Central memory CD8-positive, alpha-beta T cell (primary cell): ENCODE data around the gene GBGT1.

Source experiments
- ATAC-seq: fragments of 150-1000 bp; cut with Tn5 transposase; replicated peaks from 2 replicates; pipeline ENCODE4 v1.10.0; 2022; ENCODE audit warnings: mild to moderate bottlenecking, moderate FRiP score, moderate number of reproducible peaks; ENCODE audit not compliant: poor library complexity, severe bottlenecking; ENCODE audit errors: extremely low read depth
- DNase-seq, 2 donors: peaks; one replicate each; pipeline ENCODE4 v3.0.0; 2021; ENCODE audit warnings: low spot score in 2 of 2
- H3K27ac Mint-ChIP-seq: one replicate; pipeline ENCODE4 v1.8.0; 2022; ENCODE audit warnings: low read depth, mild to moderate bottlenecking, moderate library complexity, mixed read lengths
- H3K27me3 Mint-ChIP-seq: one replicate; pipeline ENCODE4 v1.8.0; 2022; ENCODE audit warnings: mixed read lengths
- H3K36me3 Mint-ChIP-seq: one replicate; pipeline ENCODE4 v1.8.0; 2022; ENCODE audit warnings: mild to moderate bottlenecking, moderate library complexity, mixed read lengths; ENCODE audit not compliant: insufficient read depth
- H3K4me1 Mint-ChIP-seq: one replicate; pipeline ENCODE4 v1.8.0; 2022; ENCODE audit warnings: mixed read lengths
- H3K4me3 Mint-ChIP-seq: one replicate; pipeline ENCODE4 v1.8.0; 2022; ENCODE audit warnings: mild to moderate bottlenecking, moderate library complexity, mixed read lengths
- H3K9me3 Mint-ChIP-seq: one replicate; pipeline ENCODE4 v1.8.0; 2022; ENCODE audit warnings: mixed read lengths

The GBGT1 gene

DNA sequence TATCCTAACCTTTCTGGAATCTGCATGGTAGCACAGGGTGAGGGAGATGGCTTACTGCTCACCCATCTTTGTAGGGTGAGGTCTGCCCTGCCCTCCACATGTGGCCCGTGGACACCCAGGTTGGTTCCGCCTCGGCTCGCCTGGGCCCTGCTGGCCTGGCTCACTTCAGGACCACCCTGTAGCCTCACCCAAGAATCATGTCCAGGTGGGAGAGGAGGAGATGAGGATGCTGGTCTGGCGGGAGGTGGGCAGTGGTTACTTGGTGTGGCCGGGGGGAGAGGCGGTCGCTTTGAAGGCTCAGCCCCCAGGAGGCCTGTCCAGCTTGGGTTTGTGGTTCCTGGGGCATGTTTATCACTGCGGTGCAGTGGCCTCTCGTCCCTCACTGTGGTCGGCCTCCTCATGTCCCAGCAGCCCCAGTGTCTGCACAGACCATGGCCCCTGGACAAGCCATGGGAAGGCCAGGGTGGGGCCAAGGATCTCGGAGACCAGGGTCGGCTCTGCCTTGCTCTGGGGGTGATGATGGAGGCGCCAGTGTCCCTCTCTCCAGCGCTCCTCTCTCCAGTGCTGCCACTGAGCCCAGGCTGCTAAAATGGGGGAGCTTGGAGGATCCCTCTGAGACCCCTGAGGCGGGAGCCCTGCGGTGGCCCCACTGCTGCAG lies 40.8 kb upstream of the GBGT1 start:
- H3K4me3 Mint-ChIP-seq, result no peak overlapping the region
- DNase-seq, result no peak
- H3K36me3 Mint-ChIP-seq, result no peaks in the 10 kb centered on the region
- H3K4me1 Mint-ChIP-seq, result peaks cover 5% of the 10 kb centered on the region
- ATAC-seq, result no peak
- no peak overlapping the region for H3K27ac Mint-ChIP-seq
- peaks cover 54% of the 10 kb centered on the region for H3K27me3 Mint-ChIP-seq
- no peaks in the 10 kb centered on the region for H3K9me3 Mint-ChIP-seq

DNA sequence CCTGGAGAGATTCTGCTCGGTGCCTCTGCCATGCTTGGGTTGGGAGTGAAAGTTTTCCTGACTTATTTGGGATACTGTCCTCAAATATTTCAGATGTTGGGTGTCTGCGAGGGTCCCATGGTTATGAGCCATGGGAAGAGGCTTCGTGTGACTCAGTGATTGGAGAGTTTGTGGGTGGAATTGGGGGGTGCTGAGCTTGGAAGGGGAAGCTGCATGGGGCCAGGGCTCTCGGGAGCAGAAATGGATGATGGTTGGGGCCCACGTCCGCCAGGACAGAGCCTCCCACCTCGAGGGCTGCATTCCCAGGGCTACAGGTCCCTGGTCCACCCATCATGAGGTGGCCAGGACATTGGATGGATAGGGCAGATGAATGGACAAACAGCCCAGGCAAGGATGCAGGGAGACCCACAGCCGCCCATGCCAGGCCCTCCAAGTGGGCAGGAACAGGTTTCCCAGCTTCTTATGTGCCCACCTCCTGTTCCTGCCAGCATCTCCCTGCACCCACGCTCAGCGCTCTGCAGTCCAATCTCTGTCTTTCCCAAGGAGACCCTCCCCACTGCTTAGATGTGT lies 39.9 kb upstream of the GBGT1 start:
- H3K4me3 Mint-ChIP-seq, result no peak overlapping the region
- H3K27me3 Mint-ChIP-seq, result peaks cover 58% of the 10 kb centered on the region
- peaks cover 5% of the 10 kb centered on the region for H3K4me1 Mint-ChIP-seq
- no peaks in the 10 kb centered on the region for H3K36me3 Mint-ChIP-seq
- no peaks in the 10 kb centered on the region for H3K9me3 Mint-ChIP-seq
- H3K27ac Mint-ChIP-seq, result no peak overlapping the region
- ATAC-seq (no peak), DNase-seq (no peak)

DNA sequence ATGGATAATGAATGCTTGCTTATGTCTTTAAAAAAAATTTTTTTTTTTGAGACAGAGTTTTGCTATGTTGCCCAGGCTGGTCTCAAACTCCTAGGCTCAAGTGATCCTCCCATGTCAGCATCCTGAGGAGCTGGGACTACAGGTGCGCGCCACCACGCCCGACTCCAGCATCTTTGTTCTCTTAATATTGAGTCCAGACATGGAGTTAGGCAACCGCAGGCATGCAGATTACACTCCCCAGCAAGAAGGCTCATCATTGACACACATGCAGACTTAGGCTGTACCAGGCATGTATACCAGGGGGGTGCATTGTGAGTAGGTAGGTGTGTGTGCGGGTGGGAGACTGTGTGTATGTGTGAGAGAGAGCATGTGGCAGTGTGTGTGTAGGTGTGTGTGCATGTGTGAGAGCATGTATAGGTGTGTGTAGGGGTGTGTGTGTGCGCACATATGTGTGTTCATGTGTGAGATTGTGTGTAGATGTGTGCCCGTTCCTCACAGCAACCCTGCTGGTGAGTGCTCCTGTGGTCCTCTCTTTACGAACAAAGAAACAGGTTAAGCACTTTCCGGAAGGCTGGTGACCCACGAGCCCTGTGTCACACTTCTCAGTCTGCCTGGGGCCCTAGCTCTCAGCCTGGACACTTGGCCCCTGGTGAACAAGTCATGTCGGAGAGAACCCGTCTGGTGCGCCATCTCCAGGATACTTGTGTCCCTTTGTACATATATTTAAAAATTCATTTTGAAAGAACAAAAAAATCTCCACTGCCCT lies 39.2 kb upstream of the GBGT1 start:
- Mint-ChIP-seq H3K36me3 (no peaks in the 10 kb centered on the region), H3K27me3 (peaks cover 62% of the 10 kb centered on the region), H3K9me3 (no peaks in the 10 kb centered on the region), H3K4me3 (no peak overlapping the region), H3K27ac (no peak overlapping the region), H3K4me1 (peaks cover 5% of the 10 kb centered on the region)
- DNase-seq, result no peak
- ATAC-seq, result no peak

DNA sequence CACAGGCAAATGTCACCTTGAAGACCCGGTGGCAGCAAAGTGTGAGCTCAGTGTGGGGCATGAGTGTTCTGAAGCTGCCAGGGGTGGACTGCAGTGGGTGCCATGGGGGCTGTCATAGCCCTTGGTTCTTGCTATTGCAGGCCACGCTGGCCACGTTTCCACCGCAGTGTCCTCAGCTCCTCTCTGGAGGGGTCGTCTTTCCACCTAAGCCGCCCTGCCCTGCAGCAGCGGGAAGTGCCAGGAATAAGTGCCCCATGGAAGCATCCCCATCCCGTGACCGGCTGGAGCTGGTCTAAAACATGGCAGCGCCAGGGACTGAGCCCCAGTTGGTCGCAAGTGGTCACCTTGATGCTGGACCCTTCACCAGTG lies 38.4 kb upstream of the GBGT1 start:
- no peaks in the 10 kb centered on the region for H3K36me3 Mint-ChIP-seq
- H3K27me3 Mint-ChIP-seq, result peaks cover 69% of the 10 kb centered on the region
- H3K9me3 Mint-ChIP-seq, result no peaks in the 10 kb centered on the region
- no peak overlapping the region for H3K4me3 Mint-ChIP-seq
- no peak for DNase-seq
- H3K4me1 Mint-ChIP-seq, result peaks cover 5% of the 10 kb centered on the region
- ATAC-seq, result no peak
- H3K27ac Mint-ChIP-seq, result no peak overlapping the region

DNA sequence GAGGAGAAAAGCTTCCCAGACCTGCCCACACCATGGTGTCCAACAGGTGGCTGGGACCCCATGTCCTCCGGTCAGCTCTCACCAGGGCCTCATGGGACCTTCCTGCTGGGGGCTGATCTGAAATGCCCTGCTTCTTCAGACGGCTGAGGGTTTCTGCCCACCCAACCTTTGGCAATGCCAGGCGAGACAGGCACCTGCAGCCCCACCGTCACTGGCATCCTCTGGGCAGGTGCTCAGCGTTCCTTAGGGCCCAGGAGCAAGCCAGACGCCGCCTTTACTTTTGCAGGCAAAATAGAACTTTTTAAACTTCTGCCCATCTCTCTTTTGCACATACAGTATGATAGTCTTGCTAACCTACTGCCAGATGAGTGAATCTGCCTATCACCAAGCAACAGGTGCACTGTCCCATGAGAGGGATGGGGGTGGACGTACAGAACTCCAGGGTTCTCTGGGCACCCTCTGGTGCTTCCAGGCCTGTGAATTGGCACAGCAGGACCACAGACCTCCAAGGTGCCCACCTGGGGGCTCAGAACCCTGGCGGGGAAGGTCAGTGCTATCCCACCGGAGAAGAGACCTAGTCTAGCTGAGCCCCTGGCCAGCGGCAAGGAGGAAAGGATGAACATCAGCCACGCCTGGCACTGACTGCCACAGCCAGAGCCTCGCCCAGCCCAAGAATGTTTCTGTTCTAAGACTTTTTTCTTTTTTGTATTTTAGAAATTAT lies 37.9 kb upstream of the GBGT1 start:
- Mint-ChIP-seq H3K27ac (no peak overlapping the region), H3K4me1 (peaks cover 5% of the 10 kb centered on the region), H3K36me3 (no peaks in the 10 kb centered on the region), H3K27me3 (peaks cover 74% of the 10 kb centered on the region), H3K4me3 (no peak overlapping the region), H3K9me3 (no peaks in the 10 kb centered on the region)
- ATAC-seq (no peak), DNase-seq (no peak)

DNA sequence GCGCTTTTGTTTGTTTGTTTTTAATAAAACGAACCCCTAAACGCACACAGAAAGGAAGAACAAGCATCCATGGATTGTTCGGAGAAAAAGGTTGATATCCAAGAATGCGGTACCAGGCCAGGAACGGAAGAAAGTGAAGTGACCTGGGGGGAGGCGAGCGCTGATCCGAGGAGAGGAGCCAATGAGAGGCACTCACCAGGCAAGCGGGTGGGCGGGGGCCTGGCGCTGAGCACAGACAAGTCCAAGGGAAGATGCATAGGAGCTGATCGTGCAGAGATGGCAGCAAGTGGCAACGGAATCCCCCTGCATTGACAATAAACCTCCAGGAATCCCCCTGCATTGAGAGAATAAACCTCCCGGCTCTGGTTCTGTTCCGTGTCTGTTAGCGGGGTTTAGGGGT lies 36.9 kb upstream of the GBGT1 start:
- Mint-ChIP-seq H3K4me3 (no peak overlapping the region), H3K27me3 (peaks cover 66% of the 10 kb centered on the region)

DNA sequence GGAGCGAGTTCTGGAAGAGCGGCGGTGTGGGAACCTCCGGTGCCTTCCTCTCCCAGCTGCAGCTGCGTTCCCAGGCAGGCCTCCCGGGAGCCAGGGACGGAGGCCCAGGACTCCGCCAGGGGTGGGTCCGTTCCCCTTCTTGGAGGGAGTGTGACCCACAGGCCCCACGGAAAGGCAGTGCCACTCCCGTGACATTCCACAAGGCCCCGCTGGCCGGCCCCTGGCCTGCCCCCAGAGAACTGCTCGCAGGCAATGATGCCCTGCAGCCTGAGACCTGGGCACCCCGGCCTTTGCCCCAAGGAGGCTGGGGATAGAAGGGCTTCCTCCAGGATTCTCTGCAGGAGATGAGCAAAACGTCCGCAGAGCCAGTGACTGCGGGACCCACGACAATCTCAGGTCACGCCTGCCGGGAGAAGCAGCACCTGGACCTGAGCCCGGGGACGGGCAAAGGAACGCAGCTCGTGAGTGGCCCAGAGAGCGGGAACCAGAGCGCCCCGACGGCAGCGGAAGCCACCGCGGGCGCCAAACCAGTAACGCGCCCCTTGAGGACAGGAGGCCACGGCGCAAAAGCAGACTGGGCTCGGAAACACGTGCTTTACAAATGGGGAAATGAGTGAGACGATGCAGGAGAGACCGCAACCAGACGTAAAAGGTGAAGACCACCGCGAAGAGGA lies 36.1 kb upstream of the GBGT1 start:
- Mint-ChIP-seq H3K9me3 (no peaks in the 10 kb centered on the region), H3K36me3 (no peaks in the 10 kb centered on the region), H3K4me1 (peaks cover 5% of the 10 kb centered on the region), H3K4me3 (no peak overlapping the region), H3K27ac (no peak overlapping the region), H3K27me3 (peaks cover 61% of the 10 kb centered on the region)
- ATAC-seq, result no peak
- DNase-seq, result no peak

More for the DNA sequence above, 36.9 kb upstream of the GBGT1 start:
- H3K4me1 Mint-ChIP-seq, result peaks cover 5% of the 10 kb centered on the region
- H3K9me3 Mint-ChIP-seq, result no peaks in the 10 kb centered on the region
- DNase-seq, result no peak
- no peak overlapping the region for H3K27ac Mint-ChIP-seq
- no peaks in the 10 kb centered on the region for H3K36me3 Mint-ChIP-seq
- ATAC-seq, result no peak

DNA sequence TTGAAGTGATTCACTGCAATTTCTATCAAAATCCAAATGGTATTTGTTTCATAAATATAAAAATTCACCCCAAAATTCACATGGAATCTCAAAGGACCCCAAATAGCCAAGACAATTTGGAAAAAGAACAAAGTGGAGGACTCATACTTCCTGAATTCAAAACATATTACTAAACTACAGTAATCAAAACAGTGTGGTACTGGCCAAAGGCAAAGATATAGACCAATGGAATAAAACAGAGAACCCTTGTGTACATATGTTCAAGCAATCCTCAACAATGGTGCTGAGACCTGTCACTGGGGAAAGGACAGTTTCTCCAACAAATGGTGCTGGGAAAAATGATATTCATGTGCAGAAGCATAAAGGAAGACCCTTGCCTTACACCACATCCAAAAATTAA lies 31.3 kb upstream of the GBGT1 start:
- H3K4me3 Mint-ChIP-seq, result no peak overlapping the region
- ATAC-seq (no peak), DNase-seq (no peak)
- H3K27ac Mint-ChIP-seq, result no peak overlapping the region
- peaks cover 2% of the 10 kb centered on the region for H3K36me3 Mint-ChIP-seq
- H3K9me3 Mint-ChIP-seq, result no peaks in the 10 kb centered on the region
- H3K27me3 Mint-ChIP-seq, result peaks cover 64% of the 10 kb centered on the region
- H3K4me1 Mint-ChIP-seq, result peaks cover 3% of the 10 kb centered on the region

DNA sequence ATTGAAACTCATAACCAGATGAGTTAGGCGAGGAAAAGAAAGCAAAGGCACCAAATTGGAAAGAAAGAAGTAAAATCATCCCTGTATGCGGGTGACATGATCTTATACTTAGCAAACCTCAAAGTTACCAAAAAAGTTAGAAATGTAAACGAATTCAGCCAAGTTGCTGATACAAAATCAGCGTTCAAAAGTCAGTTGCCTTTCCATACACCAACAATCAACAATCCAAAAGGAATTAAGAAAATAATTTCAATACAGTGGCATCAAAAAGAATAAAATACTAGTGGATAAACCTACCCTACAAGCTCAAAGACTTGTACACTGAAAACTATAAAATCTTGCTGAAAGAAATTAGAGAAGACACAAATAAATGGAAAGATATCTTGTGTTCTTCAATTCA lies 30.9 kb upstream of the GBGT1 start:
- Mint-ChIP-seq H3K4me1 (no peaks in the 10 kb centered on the region), H3K36me3 (peaks cover 2% of the 10 kb centered on the region), H3K27me3 (peaks cover 60% of the 10 kb centered on the region), H3K27ac (no peak overlapping the region), H3K4me3 (no peak overlapping the region), H3K9me3 (no peaks in the 10 kb centered on the region)
- ATAC-seq, result no peak
- DNase-seq, result no peak

DNA sequence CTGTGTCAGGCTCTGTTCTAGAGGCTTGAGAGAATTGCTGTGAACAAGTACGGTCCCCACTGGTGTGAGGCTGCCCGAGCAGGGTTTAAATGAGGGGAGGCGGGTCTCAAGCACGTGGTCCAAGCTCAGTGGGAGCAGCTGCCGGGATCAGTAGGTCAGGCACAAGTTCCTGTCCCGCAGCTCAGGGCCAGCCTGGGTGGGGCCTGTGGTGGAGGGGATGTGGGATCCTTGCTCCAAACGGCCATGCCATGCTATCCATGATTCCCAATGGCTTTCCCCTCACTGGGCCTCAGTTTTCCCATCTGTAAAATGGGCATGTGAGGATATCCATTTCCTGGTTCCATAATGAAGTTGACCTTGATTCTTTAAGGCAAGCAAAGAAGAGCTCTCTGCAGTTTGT lies 28.3 kb upstream of the GBGT1 start:
- DNase-seq (no peak), ATAC-seq (no peak)
- Mint-ChIP-seq H3K27ac (no peak overlapping the region), H3K4me3 (no peak overlapping the region), H3K27me3 (peaks cover 52% of the 10 kb centered on the region), H3K9me3 (no peaks in the 10 kb centered on the region), H3K4me1 (no peaks in the 10 kb centered on the region), H3K36me3 (peaks cover 3% of the 10 kb centered on the region)

DNA sequence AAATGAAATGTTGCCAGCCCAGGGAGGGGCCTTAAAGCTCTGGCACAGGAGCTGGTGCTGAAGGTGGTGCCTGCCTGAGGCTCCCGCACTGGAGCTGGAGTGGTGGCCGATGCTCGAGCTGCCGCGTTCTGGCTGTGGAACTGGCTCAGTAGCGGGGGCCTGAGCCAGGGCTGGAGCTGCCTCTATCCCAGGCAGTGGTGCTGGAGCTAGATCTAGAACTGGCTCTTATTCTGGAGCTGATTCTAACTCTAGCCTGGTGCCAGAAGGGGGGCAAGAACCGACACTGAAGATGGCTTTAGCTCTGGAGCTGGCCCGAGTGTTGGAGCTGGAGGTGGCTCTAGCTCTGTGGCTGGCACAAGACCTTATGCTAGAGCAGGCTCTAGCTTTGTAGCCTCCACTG lies 26.1 kb upstream of the GBGT1 start:
- peaks cover 3% of the 10 kb centered on the region for H3K36me3 Mint-ChIP-seq
- no peak for DNase-seq
- no peaks in the 10 kb centered on the region for H3K9me3 Mint-ChIP-seq
- no peak overlapping the region for H3K4me3 Mint-ChIP-seq
- no peak for ATAC-seq
- H3K4me1 Mint-ChIP-seq, result peaks cover 10% of the 10 kb centered on the region
- H3K27ac Mint-ChIP-seq, result no peak overlapping the region
- H3K27me3 Mint-ChIP-seq, result peaks cover 44% of the 10 kb centered on the region

DNA sequence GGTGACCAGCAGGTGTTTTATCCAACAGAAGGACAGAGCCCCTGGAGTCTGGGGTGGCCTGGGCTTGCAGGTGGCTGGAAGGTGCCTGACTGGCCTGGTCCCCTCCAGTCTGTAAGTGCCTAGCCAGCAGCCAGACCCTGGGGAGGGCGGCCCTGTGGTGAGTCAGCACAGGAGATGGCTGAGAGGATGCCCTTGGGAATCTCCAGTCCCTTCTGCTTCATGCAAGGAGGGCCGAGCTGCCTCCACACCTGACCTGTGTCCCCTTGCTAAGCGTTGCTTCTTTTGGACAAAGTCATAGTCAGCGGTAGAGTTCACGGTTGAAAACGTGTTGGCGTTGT lies 25.1 kb upstream of the GBGT1 start:
- Mint-ChIP-seq H3K4me1 (peaks cover 12% of the 10 kb centered on the region), H3K4me3 (no peak overlapping the region), H3K9me3 (no peaks in the 10 kb centered on the region), H3K36me3 (peaks cover 3% of the 10 kb centered on the region), H3K27me3 (peaks cover 35% of the 10 kb centered on the region), H3K27ac (no peak overlapping the region)
- DNase-seq, result no peak
- ATAC-seq, result no peak
